H1 (cell line): Measurements from ENCODE around the gene NR3C2. TPM values are rescaled to one million over a fixed set of nuclear protein-coding genes. Genes with fewer than 3 reads are reported as not detected.

Source experiments
- CTCF ChIA-PET: fragments of 300-600 bp; sonication (Branson Sonifier 250); formaldehyde crosslinking; loops from one replicate; lab custom pipeline; 2021; ENCODE audit not compliant: partially characterized antibody; lab: Charles Lee
- POLR2A ChIA-PET: fragments of 300-600 bp; sonication (Branson Sonifier 250); formaldehyde crosslinking; loops from one replicate; lab custom pipeline; 2021; ENCODE audit warnings: inconsistent platforms; ENCODE audit not compliant: partially characterized antibody; lab: Charles Lee
- DNase-seq, 2 experiments: peaks; one replicate each; pipeline versions ENCODE4 v3.0.0 to v3.0.0-alpha.2; 2010 to 2022; ENCODE audit warnings: low spot score in 2 of 2, low read depth in 1 of 2, mixed read lengths in 1 of 2
- FAIRE-seq: peaks from 2 replicates; lab custom pipeline; 2011; peaks lifted over from hg19 to GRCh38; lab: Jason Lieb, UNC
- H2AFZ ChIP-seq: 2 replicates; pipeline ENCODE4 v1.8.1; 2012; ENCODE audit warnings: low read length, inconsistent platforms
- H2AK5ac ChIP-seq: 2 replicates; pipeline ENCODE4 v1.6.1; 2013; ENCODE audit warnings: low read depth, low read length
- H2BK120ac ChIP-seq: replicated peaks from 2 replicates; pipeline ENCODE3; 2013; ENCODE audit warnings: low read depth, low read length, inconsistent platforms
- H2BK12ac ChIP-seq: 2 replicates; pipeline ENCODE4 v1.6.1; 2013; ENCODE audit warnings: low read depth, low read length
- H2BK15ac ChIP-seq: 2 replicates; pipeline ENCODE4 v1.6.1; 2013; ENCODE audit warnings: low read length
- H2BK20ac ChIP-seq: 2 replicates; pipeline ENCODE4 v1.6.1; 2013; ENCODE audit warnings: low read length
- H2BK5ac ChIP-seq: 2 replicates; pipeline ENCODE4 v1.6.1; 2013; ENCODE audit warnings: low read depth, low read length
- H3K14ac ChIP-seq: 2 replicates; pipeline ENCODE4 v1.6.1; 2013; ENCODE audit warnings: inconsistent platforms; ENCODE audit not compliant: insufficient read length
- H3K18ac ChIP-seq: 2 replicates; pipeline ENCODE4 v1.6.1; 2013; ENCODE audit warnings: low read length; ENCODE audit errors: extremely low read depth
- H3K23ac ChIP-seq: 2 replicates; pipeline ENCODE4 v1.6.1; 2013; ENCODE audit warnings: inconsistent platforms; ENCODE audit not compliant: insufficient read length
- H3K23me2 ChIP-seq: 2 replicates; pipeline ENCODE4 v1.6.1; 2013; ENCODE audit warnings: low read depth, low read length
- H3K27ac ChIP-seq: 2 replicates; pipeline ENCODE4 v1.6.1; 2011; ENCODE audit warnings: low read depth, low read length, inconsistent platforms
- H3K27me3 ChIP-seq, 4 experiments: replicated peaks in 1 of 4; 1 replicate in 1 of 4; 2 replicates in 3 of 4; pipeline versions ENCODE4 v1.6.1 to v1.8.1; 2011 to 2013; ENCODE audit warnings: low read length in 3 of 4, mild to moderate bottlenecking in 3 of 4, inconsistent platforms in 2 of 4, mixed read lengths in 2 of 4, moderate library complexity in 1 of 4; ENCODE audit not compliant: control insufficient read depth in 3 of 4, insufficient read depth in 3 of 4; ENCODE audit errors: extremely low read depth in 1 of 4
- H3K36me3 ChIP-seq, 4 experiments: 2 replicates each; pipeline versions ENCODE4 v1.6.1 to v1.8.1; 2011 to 2013; ENCODE audit warnings: mild to moderate bottlenecking in 4 of 4, low read length in 3 of 4, moderate library complexity in 2 of 4, control low read depth in 1 of 4, inconsistent platforms in 1 of 4; ENCODE audit not compliant: insufficient read depth in 4 of 4, control insufficient read depth in 2 of 4
- H3K4ac ChIP-seq: replicated peaks from 2 replicates; pipeline ENCODE3; 2013; ENCODE audit warnings: low read length, low read depth, mixed read lengths, inconsistent platforms; ENCODE audit not compliant: insufficient read length
- H3K4me1 ChIP-seq, 4 experiments: replicated peaks in 1 of 4; 1 replicate in 1 of 4; 2 replicates in 3 of 4; pipeline versions ENCODE4 v1.6.1 to v1.8.1; 2011 to 2013; ENCODE audit warnings: low read length in 3 of 4, inconsistent platforms in 2 of 4, mixed read lengths in 1 of 4; ENCODE audit not compliant: insufficient read depth in 4 of 4, control insufficient read depth in 3 of 4
- H3K4me2 ChIP-seq, 2 experiments: 2 replicates each; pipeline versions ENCODE4 v1.6.1 to v1.8.1; 2011 to 2013; ENCODE audit warnings: low read depth in 2 of 2, low read length in 2 of 2, control low read depth in 1 of 2, inconsistent platforms in 1 of 2, mild to moderate bottlenecking in 1 of 2; ENCODE audit not compliant: insufficient read depth in 1 of 2
- H3K4me3 ChIP-seq, 4 experiments: fragments of 200-600, 300-600 bp in 1 of 4; sonication (generic), shearing (Covaris generic), sonication (Bioruptor Twin) in 1 of 4; 2 replicates each; pipeline versions ENCODE4 v1.5.1 to v1.8.1; 2011 to 2016; ENCODE audit warnings: low read length in 4 of 4, low read depth in 3 of 4, control low read depth in 2 of 4, inconsistent platforms in 2 of 4, mild to moderate bottlenecking in 2 of 4, mixed read lengths in 1 of 4, moderate library complexity in 1 of 4; ENCODE audit not compliant: insufficient read depth in 2 of 4; ENCODE audit errors: extremely low read depth in 1 of 4
- H3K56ac ChIP-seq: replicated peaks from 2 replicates; pipeline ENCODE3; 2013; ENCODE audit warnings: low read depth, mild to moderate bottlenecking, mixed read lengths, low read length, inconsistent platforms; ENCODE audit not compliant: insufficient read length
- H3K79me1 ChIP-seq: 2 replicates; pipeline ENCODE4 v1.6.1; 2013; ENCODE audit warnings: low read depth, low read length, control low read depth
- H3K79me2 ChIP-seq, 2 experiments: 2 replicates each; pipeline versions ENCODE4 v1.6.1 to v1.8.1; 2012 to 2013; ENCODE audit warnings: low read length in 2 of 2, mild to moderate bottlenecking in 2 of 2, inconsistent platforms in 1 of 2; ENCODE audit not compliant: insufficient read depth in 2 of 2, control insufficient read depth in 1 of 2
- H3K9ac ChIP-seq, 4 experiments: replicated peaks in 1 of 4; 1 replicate in 1 of 4; 2 replicates in 3 of 4; pipeline versions ENCODE4 v1.6.1 to v1.8.1; 2011 to 2013; ENCODE audit warnings: low read depth in 3 of 4, low read length in 3 of 4, control low read depth in 2 of 4, mild to moderate bottlenecking in 2 of 4, moderate library complexity in 2 of 4, inconsistent platforms in 1 of 4; ENCODE audit errors: extremely low read depth in 1 of 4
- H3K9me3 ChIP-seq, 2 experiments: 2 replicates each; pipeline versions ENCODE4 v1.6.1 to v1.8.1; 2012 to 2013; ENCODE audit warnings: mild to moderate bottlenecking in 2 of 2, moderate library complexity in 2 of 2, control low read depth in 1 of 2, inconsistent platforms in 1 of 2, low read depth in 1 of 2, low read length in 1 of 2, mixed read lengths in 1 of 2; ENCODE audit not compliant: insufficient read depth in 2 of 2
- H4K20me1 ChIP-seq, 2 experiments: replicated peaks in 1 of 2; 2 replicates each; pipeline versions ENCODE3 to v1.8.1; 2011 to 2013; ENCODE audit warnings: inconsistent platforms in 2 of 2, low read length in 2 of 2, mild to moderate bottlenecking in 1 of 2; ENCODE audit not compliant: insufficient read depth in 2 of 2, control insufficient read depth in 1 of 2
- H4K5ac ChIP-seq: 2 replicates; pipeline ENCODE4 v1.6.1; 2013; ENCODE audit warnings: low read length, low read depth, mixed read lengths, inconsistent platforms; ENCODE audit not compliant: insufficient read length
- H4K8ac ChIP-seq: 2 replicates; pipeline ENCODE4 v1.8.0; 2013; ENCODE audit warnings: mild to moderate bottlenecking, moderate library complexity, low read length, inconsistent platforms; ENCODE audit not compliant: insufficient read depth; ENCODE audit errors: extremely low read depth
- H4K91ac ChIP-seq: replicated peaks from 2 replicates; pipeline ENCODE3; 2013; ENCODE audit warnings: low read length, mixed read lengths, inconsistent platforms; ENCODE audit not compliant: insufficient read length
- ASH2L ChIP-seq: fragments of 200-600, 300-600 bp; sonication (generic); IDR thresholded peaks from one replicate; pipeline ENCODE4 v1.7.1; 2017; ENCODE audit warnings: low read length
- BACH1 ChIP-seq: IDR thresholded peaks from 2 replicates; pipeline ENCODE4 v1.6.1; 2012; ENCODE audit warnings: low read length, improper control_type of control experiment
- BRCA1 ChIP-seq: IDR thresholded peaks from 2 replicates; pipeline ENCODE4 v1.6.1; 2012; ENCODE audit warnings: low read depth, low read length, improper control_type of control experiment
- EZH2 ChIP-seq: fragments of 200-600 bp; sonication (generic); IDR thresholded peaks from 2 replicates; pipeline ENCODE4 v1.7.1; 2012; ENCODE audit warnings: low read depth, mild to moderate bottlenecking, moderate library complexity, low read length, inconsistent platforms; ENCODE audit not compliant: severe bottlenecking
- RAD21 ChIP-seq, 2 experiments: IDR thresholded peaks in 1 of 2; conservative IDR thresholded peaks in 1 of 2; 2 replicates each; pipeline ENCODE4 v1.6.1; 2011; ENCODE audit warnings: low read depth in 2 of 2, low read length in 2 of 2, improper control_type of control experiment in 1 of 2, inconsistent platforms in 1 of 2, mild to moderate bottlenecking in 1 of 2, moderate library complexity in 1 of 2
- SIRT6 ChIP-seq: IDR thresholded peaks from one replicate; pipeline ENCODE4 v1.7.1; 2012; ENCODE audit warnings: low read length, inconsistent platforms
- SP2 ChIP-seq: IDR thresholded peaks from 2 replicates; pipeline ENCODE4 v1.6.1; 2012; ENCODE audit warnings: mild to moderate bottlenecking, low read length, inconsistent platforms
- SUZ12 ChIP-seq: fragments of 200-600 bp; sonication (generic); IDR thresholded peaks from 2 replicates; pipeline ENCODE4 v1.6.1; 2012; ENCODE audit warnings: mild to moderate bottlenecking, inconsistent platforms, low read length, moderate library complexity, mixed read lengths
- WGBS, 2 experiments: shearing (Covaris generic) in 1 of 2; methylation state at CpG; one replicate each; pipeline versions ENCODE4 v1.1.6 to v1.1.7; 2013 to 2015; ENCODE audit warnings: low lambda C conversion rate in 2 of 2, mixed read lengths in 2 of 2, inconsistent platforms in 1 of 2, low coverage in 1 of 2, missing lambda C conversion rate in 1 of 2; ENCODE audit not compliant: insufficient replicate concordance in 2 of 2, insufficient coverage in 1 of 2, insufficient read length in 1 of 2; ENCODE audit errors: extremely low coverage in 1 of 2, missing lambda C conversion rate in 1 of 2; 5-methylcytosine and 5-hydroxymethylcytosine counted together
- polyA plus RNA-seq, 7 experiments: library from polyadenylated mRNA; depleted of rRNA in 3 of 7; stranded (reverse) in 5 of 7; unstranded in 2 of 7; fragments of >200 nt in 5 of 7; fragments of 200-250 nt in 2 of 7; gene quantifications; 1 replicate in 5 of 7; 2 replicates in 1 of 7; 4 replicates in 1 of 7; pipeline versions ENCODE4 v1.2.1 to v1.2.3, GENCODE V29; 2011 to 2013; ENCODE audit warnings: missing spikeins in 2 of 7, mixed read lengths in 2 of 7
- total RNA-seq: library from RNA; stranded (reverse); fragmentation: NEBNext Ultra II Directional; extraction: Animal tissue kit (Norgen Biotek cat#: 25700); gene quantifications from 2 replicates; pipeline ENCODE4 v1.2.1, GENCODE V29; 2021

NR3C2 gene
- total and polyA plus RNA-seq, 2 of the 8 experiments (the other 6 are each of a cell fraction or from before 2014, with no cell fraction given): 0.80 to 3.9 TPM

- Histone ChIP-seq H2BK15ac (no peak overlapping the region), H4K20me1 (no peaks in the 10 kb centered on the region), H3K9ac (no peak overlapping the region), H3K27me3 (no peaks in the 10 kb centered on the region), H3K4me1 (no peaks in the 10 kb centered on the region), H3K23ac (no peak overlapping the region), H2BK20ac (no peak overlapping the region), H3K14ac (no peak overlapping the region), H3K36me3 (peaks cover 0 to 4% (median 2%) of the 10 kb centered on the region in 4 experiments; a peak in 2 of 8 replicates), H4K5ac (no peak overlapping the region), H3K79me2 (no peaks in the 10 kb centered on the region), H3K4me3 (no peak overlapping the region), H3K4me2 (no peak overlapping the region), H3K23me2 (no peaks in the 10 kb centered on the region), H2AK5ac (no peak overlapping the region), H2BK5ac (no peak overlapping the region), H4K8ac (no peak overlapping the region), H2BK12ac (no peak overlapping the region), H3K27ac (no peak overlapping the region), H4K91ac (no peak overlapping the region), H3K4ac (no peak overlapping the region), H2BK120ac (no peak overlapping the region), H2AFZ (no peak overlapping the region), H3K79me1 (no peaks in the 10 kb centered on the region), H3K56ac (no peak overlapping the region), H3K9me3 (peaks cover 28 to 30% of the 10 kb centered on the region in 2 experiments), H3K18ac (no peak overlapping the region)
- ChIA-PET CTCF (interaction anchor here (1.0 kb wide), 1 partner anchor 218 kb away, joined by 4 read pairs; no protein-coding TSS in a partner anchor), POLR2A (no interaction called here)
- 91% methylated on average over 9 of the region's 9 CpGs; no CpG with 5 or more reads in 1 of the 2 experiments for WGBS, 2 experiments
- no peak for TF ChIP-seq BACH1
- no peak for TF ChIP-seq EZH2
- no peak for TF ChIP-seq SP2
- TF ChIP-seq SUZ12: no peak
- no peak for TF ChIP-seq RAD21 (IDR thresholded peaks at IDR 0.05 in 1 of 2, conservative IDR thresholded peaks at IDR 0.05 in 1 of 2; ENCODE audit: low read depth in 2 of 2, low read length in 2 of 2)
- TF ChIP-seq ASH2L: no peak
- TF ChIP-seq SIRT6: no peak
- TF ChIP-seq BRCA1: no peak
- FAIRE-seq: no peak
- no peak for DNase-seq
Measured at GRCh38 chr4:148299337-148299736, 142.9 kb downstream of the NR3C2 start.
